T-helper 1 cell treated with Interleukin-12 subunit alpha and Interleukin-12 subunit beta and Interleukin-4 antibody, amounts not matched to agents 30 μg/mL and 1 μg/mL, for 36 hours (primary cell): ENCODE measurements around the gene DMRT3.

Source experiments
- H3K27ac Mint-ChIP-seq: one replicate; pipeline ENCODE4 v1.8.0; 2021; ENCODE audit warnings: mild to moderate bottlenecking, mixed read lengths
- H3K27me3 Mint-ChIP-seq: one replicate; pipeline ENCODE4 v1.8.0; 2021; ENCODE audit warnings: low read depth, mixed read lengths
- H3K36me3 Mint-ChIP-seq: one replicate; pipeline ENCODE4 v1.8.0; 2021; ENCODE audit warnings: low read depth, mixed read lengths
- H3K4me1 Mint-ChIP-seq: one replicate; pipeline ENCODE4 v1.8.0; 2021; ENCODE audit warnings: low read depth, mixed read lengths
- H3K4me3 Mint-ChIP-seq: one replicate; pipeline ENCODE4 v1.8.0; 2021; ENCODE audit warnings: mild to moderate bottlenecking, moderate library complexity, mixed read lengths
- H3K9me3 Mint-ChIP-seq: one replicate; pipeline ENCODE4 v1.8.0; 2021; ENCODE audit warnings: mixed read lengths

DMRT3 gene, protein sequence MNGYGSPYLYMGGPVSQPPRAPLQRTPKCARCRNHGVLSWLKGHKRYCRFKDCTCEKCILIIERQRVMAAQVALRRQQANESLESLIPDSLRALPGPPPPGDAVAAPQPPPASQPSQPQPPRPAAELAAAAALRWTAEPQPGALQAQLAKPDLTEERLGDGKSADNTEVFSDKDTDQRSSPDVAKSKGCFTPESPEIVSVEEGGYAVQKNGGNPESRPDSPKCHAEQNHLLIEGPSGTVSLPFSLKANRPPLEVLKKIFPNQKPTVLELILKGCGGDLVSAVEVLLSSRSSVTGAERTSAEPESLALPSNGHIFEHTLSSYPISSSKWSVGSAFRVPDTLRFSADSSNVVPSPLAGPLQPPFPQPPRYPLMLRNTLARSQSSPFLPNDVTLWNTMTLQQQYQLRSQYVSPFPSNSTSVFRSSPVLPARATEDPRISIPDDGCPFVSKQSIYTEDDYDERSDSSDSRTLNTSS

GRCh38 chr9:976258-976942, at the start of gene DMRT3:
Gene DMRT3, plus strand, starts transcription at chr9:976655. Its CDS starts 347 bp downstream, at chr9:977002.
- Mint-ChIP-seq H3K4me3 (no peak within 1 kb of the TSS), H3K4me1 (no peaks in the 10 kb centered on the region), H3K27me3 (peaks cover 85% of the 10 kb centered on the region), H3K27ac (peak within 1 kb of the TSS; percentile 70), H3K36me3 (peaks cover 4% of the 10 kb centered on the region), H3K9me3 (no peaks in the 10 kb centered on the region)

GRCh38 chr9:926976-927375, 49.5 kb upstream of the DMRT3 start:
- Mint-ChIP-seq H3K36me3 (no peaks in the 10 kb centered on the region), H3K27ac (no peak overlapping the region), H3K27me3 (peaks cover 12% of the 10 kb centered on the region), H3K4me3 (no peak overlapping the region), H3K9me3 (no peaks in the 10 kb centered on the region), H3K4me1 (no peaks in the 10 kb centered on the region)

DNA sequence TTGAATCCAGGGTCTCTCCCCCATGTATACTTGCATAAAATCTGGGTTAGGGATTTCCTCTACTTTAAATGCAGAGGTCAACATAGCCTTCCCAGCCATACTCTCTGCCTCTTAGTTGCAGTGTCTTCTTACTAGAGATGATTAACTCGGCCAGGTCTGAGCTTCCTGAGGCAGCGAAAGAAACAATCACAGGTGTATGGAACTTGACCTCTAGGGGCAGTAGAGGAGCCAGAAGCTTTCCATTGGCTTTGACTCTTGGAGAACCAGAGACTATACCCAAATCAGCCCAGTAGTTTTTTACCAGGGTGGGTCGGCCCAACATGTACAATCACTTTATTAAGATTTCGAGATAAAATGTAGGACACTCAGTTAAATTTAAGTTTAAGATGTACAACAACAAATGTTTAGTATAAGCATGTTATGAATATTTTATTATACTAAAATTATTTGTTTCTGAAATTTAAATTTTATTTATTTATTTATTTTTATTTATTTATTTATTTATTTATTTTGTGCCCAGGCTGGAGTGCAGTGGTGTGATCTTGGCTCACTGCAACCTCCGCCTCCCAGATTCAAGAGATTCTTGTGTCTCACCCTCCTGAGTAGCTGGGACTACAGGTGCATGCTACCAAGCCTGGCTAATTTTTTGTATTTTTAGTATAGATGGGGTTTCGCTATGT, 48.0 kb upstream of the DMRT3 start:
- Mint-ChIP-seq H3K27ac (no peak overlapping the region), H3K36me3 (no peaks in the 10 kb centered on the region), H3K4me1 (no peaks in the 10 kb centered on the region), H3K9me3 (no peaks in the 10 kb centered on the region), H3K27me3 (peaks cover 9% of the 10 kb centered on the region), H3K4me3 (no peak overlapping the region)

DNA sequence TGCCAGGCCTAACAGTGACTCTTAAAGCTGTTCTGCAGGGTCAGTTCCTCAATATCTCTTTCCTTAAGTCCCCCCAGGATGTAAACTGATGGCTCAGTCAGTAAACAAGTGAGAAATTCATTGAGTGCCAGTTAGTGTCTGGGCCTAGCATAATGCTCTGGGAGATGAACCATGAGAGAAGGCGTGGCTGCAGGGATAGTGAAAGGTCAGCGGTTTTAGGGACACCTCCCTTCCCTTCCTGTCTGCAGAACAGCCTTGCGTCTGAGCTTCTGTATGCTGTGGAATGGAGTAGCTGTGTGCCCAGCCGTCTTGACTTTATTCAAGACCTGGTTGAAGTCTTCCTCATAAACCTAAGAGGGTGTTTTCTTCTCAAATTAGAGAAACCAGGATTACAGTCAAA, 46.7 kb upstream of the DMRT3 start:
- Mint-ChIP-seq H3K4me1 (no peaks in the 10 kb centered on the region), H3K4me3 (no peak overlapping the region), H3K27ac (no peak overlapping the region), H3K27me3 (peaks cover 11% of the 10 kb centered on the region), H3K36me3 (no peaks in the 10 kb centered on the region), H3K9me3 (no peaks in the 10 kb centered on the region)

DNA sequence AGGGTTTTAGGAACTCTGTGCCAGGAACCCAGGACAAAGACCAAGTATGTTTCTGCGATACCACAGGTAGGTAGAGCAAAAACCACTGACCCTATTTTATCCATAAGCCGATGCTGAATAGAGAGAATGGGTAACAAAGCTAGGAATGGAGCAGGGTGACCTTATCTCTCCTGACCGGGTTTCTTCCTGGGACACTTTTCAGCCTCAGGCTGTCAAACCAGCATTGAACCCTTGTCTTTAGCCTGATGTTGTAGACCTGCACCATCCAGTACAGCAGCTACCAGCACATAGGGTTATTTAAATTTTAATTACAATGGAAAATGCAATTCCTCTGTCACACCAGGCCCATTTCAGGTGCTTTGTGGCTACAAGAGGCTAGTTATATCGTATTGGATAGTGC, 43.1 kb upstream of the DMRT3 start:
- Mint-ChIP-seq H3K9me3 (peaks cover 3% of the 10 kb centered on the region), H3K27ac (no peak overlapping the region), H3K27me3 (peaks cover 14% of the 10 kb centered on the region), H3K4me3 (no peak overlapping the region), H3K36me3 (no peaks in the 10 kb centered on the region), H3K4me1 (no peaks in the 10 kb centered on the region)

GRCh38 chr9:935348-935965, 41.0 kb upstream of the DMRT3 start:
- Mint-ChIP-seq H3K27me3 (peaks cover 19% of the 10 kb centered on the region), H3K4me3 (no peak overlapping the region), H3K36me3 (no peaks in the 10 kb centered on the region), H3K27ac (no peak overlapping the region), H3K4me1 (no peaks in the 10 kb centered on the region), H3K9me3 (peaks cover 13% of the 10 kb centered on the region)

GRCh38 chr9:942805-943580, 33.5 kb upstream of the DMRT3 start:
- H3K36me3 Mint-ChIP-seq, result no peaks in the 10 kb centered on the region
- no peak overlapping the region for H3K4me3 Mint-ChIP-seq
- H3K4me1 Mint-ChIP-seq, result no peaks in the 10 kb centered on the region
- H3K9me3 Mint-ChIP-seq, result peaks cover 10% of the 10 kb centered on the region
- peaks cover 23% of the 10 kb centered on the region for H3K27me3 Mint-ChIP-seq
- H3K27ac Mint-ChIP-seq, result no peak overlapping the region

DNA sequence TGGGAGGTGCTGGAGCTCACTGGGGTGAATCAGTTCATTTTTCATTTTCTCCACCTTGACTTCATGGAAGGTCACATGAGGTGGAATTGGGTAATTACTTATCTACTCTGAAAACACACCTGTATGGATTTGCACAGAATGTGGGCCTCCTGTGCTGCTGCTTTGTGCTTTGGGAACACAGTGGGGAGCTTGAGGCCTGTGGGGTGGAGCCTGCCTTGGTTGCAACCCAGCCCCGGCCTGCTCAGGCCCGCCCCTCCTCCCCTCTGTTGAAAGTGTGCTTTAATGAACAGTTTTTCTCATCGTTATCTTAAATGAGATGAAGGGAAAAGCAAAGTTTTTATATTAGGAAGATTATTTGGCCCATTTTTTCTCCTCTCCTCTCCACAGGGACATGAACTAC, 28.5 kb upstream of the DMRT3 start:
- no peaks in the 10 kb centered on the region for H3K4me1 Mint-ChIP-seq
- no peaks in the 10 kb centered on the region for H3K9me3 Mint-ChIP-seq
- H3K27me3 Mint-ChIP-seq, result peaks cover 27% of the 10 kb centered on the region
- no peak overlapping the region for H3K4me3 Mint-ChIP-seq
- H3K36me3 Mint-ChIP-seq, result no peaks in the 10 kb centered on the region
- no peak overlapping the region for H3K27ac Mint-ChIP-seq

DNA sequence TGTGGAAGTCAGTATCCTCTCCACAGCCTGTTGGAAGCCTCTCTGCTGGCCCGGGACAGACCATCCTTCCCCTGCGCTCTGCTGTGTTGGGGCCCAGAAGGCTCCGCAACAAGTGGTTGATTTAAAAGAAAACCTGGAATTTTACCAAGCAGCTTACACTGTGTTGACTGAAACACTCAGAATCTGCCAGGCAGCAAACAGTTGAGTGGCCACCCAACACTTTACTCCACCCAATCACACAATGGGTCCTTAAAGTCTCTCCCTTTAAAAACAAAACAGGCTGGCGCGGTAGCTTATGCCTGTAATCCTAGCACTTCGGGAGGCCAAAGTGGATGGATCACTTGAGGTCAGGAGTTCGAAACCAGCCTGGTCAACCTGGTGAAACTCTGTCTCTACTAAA, 28.0 kb upstream of the DMRT3 start:
- Mint-ChIP-seq H3K36me3 (no peaks in the 10 kb centered on the region), H3K27me3 (peaks cover 22% of the 10 kb centered on the region), H3K9me3 (no peaks in the 10 kb centered on the region), H3K4me3 (no peak overlapping the region), H3K4me1 (no peaks in the 10 kb centered on the region), H3K27ac (no peak overlapping the region)

GRCh38 chr9:950139-950538, 26.3 kb upstream of the DMRT3 start:
- no peaks in the 10 kb centered on the region for H3K9me3 Mint-ChIP-seq
- H3K4me1 Mint-ChIP-seq, result no peaks in the 10 kb centered on the region
- H3K4me3 Mint-ChIP-seq, result no peak overlapping the region
- no peaks in the 10 kb centered on the region for H3K36me3 Mint-ChIP-seq
- peaks cover 21% of the 10 kb centered on the region for H3K27me3 Mint-ChIP-seq
- H3K27ac Mint-ChIP-seq, result no peak overlapping the region

DNA sequence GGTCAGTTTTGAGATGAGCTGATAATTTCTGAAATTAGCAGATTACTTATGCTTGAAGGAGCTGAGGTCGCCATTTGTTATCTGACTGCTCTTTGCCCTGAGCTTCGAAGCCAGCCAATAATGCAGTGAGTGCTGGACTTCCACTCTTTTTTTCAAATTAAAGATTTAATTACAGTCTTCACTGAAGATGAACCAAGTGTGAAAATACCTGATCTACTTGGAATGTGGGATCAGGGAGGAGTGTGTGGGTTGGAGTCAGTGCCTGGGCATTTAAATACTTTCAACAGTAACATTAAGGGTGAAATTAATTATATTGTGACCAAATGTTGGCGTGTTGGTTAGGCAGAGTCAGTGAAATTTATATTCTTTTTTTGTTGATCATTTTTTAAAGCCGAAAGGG, 23.9 kb upstream of the DMRT3 start:
- Mint-ChIP-seq H3K4me3 (no peak overlapping the region), H3K9me3 (no peaks in the 10 kb centered on the region), H3K36me3 (no peaks in the 10 kb centered on the region), H3K27ac (no peak overlapping the region), H3K27me3 (peaks cover 14% of the 10 kb centered on the region), H3K4me1 (no peaks in the 10 kb centered on the region)

GRCh38 chr9:959105-959504, 17.4 kb upstream of the DMRT3 start:
- Mint-ChIP-seq H3K4me3 (no peak overlapping the region), H3K27me3 (peaks cover 27% of the 10 kb centered on the region), H3K27ac (no peak overlapping the region), H3K4me1 (no peaks in the 10 kb centered on the region), H3K36me3 (no peaks in the 10 kb centered on the region), H3K9me3 (no peaks in the 10 kb centered on the region)

- Mint-ChIP-seq H3K27me3 (peaks cover 35% of the 10 kb centered on the region), H3K4me3 (no peak overlapping the region), H3K27ac (no peak overlapping the region), H3K9me3 (no peaks in the 10 kb centered on the region), H3K4me1 (no peaks in the 10 kb centered on the region), H3K36me3 (no peaks in the 10 kb centered on the region)
Measured at GRCh38 chr9:959914-960313, 16.5 kb upstream of the DMRT3 start.

DNA sequence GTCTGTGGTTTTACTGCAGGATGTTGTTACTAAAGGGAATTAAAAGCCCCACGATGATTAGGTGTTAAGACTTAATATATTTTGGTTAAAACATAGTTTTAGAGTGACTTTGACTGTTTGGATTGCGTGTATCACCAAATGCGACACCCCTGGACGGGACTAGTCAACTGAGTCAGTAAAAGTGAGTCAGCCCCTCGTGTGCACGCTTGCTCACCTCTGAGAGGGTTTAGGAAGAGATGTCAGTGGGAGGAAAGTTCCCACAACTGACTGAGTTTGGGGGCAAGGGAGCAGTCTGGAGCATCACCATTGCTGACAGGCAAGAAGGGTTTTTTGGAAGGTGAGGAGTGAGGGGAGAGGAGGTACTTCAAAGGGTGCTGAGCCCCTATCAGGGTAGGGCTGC, 14.4 kb upstream of the DMRT3 start:
- Mint-ChIP-seq H3K4me1 (no peaks in the 10 kb centered on the region), H3K9me3 (no peaks in the 10 kb centered on the region), H3K4me3 (no peak overlapping the region), H3K27me3 (peaks cover 52% of the 10 kb centered on the region), H3K36me3 (no peaks in the 10 kb centered on the region), H3K27ac (no peak overlapping the region)
